ENCODE results near the gene KLF11. TPM values are rescaled to one million over a fixed set of nuclear protein-coding genes. Genes with fewer than 3 reads are reported as not detected.

KLF11 gene
- total and polyA plus RNA-seq, 2 experiments from 2014 or later: 4.8 to 6.6 TPM

- TF ChIP-seq EZH2phosphoT487 (IDR thresholded peaks at IDR 0.05; ENCODE audit: insufficient read depth, low read depth) (no peak), EZH2 (IDR thresholded peaks at IDR 0.05; ENCODE audit: insufficient read depth, poor library complexity, severe bottlenecking) (no peak)
- Histone ChIP-seq H3K9me2 (ENCODE audit: insufficient read depth) (no peaks in the 10 kb centered on the region), H3K79me2 (ENCODE audit: insufficient read depth) (no peaks in the 10 kb centered on the region), H3K27ac (peak overlapping the region; percentile 67; the same call in 1 of the 2 replicates), H2AFZ (peak overlapping the region; percentile 83), H3K36me3 (ENCODE audit: low read depth) (peaks cover 18% of the 10 kb centered on the region), H3F3A (ENCODE audit: insufficient read depth) (peaks cover 9% of the 10 kb centered on the region; the same call in 1 of the 2 replicates), H3K4me1 (ENCODE audit: insufficient read depth) (peaks cover 13% of the 10 kb centered on the region), H3K4me2 (ENCODE audit: unreplicated experiment) (peak overlapping the region; percentile 63), H3K27me3 (replicated peaks; ENCODE audit: insufficient read depth) (no peaks in the 10 kb centered on the region), H4K20me1 (ENCODE audit: insufficient read depth) (no peaks in the 10 kb centered on the region), H3K9ac (peak overlapping the region; percentile 68; the same call in 1 of the 2 replicates), H3K9me3 (ENCODE audit: low read depth) (no peaks in the 10 kb centered on the region), H3K4me3 (no peak overlapping the region)
- in situ Hi-C loops (cut with MboI): loop anchor here (10.0 kb wide), 1 partner anchor 242 kb away; no protein-coding TSS in a partner anchor
- WGBS, 2 experiments (ENCODE audit: low coverage in 1 of 2, low lambda C conversion rate in 2 of 2, missing lambda C conversion rate in 2 of 2): 36 to 38% methylated on average over 11 of the region's 11 CpGs
- DNase-seq: peak; percentile 30
Measured at GRCh38 chr2:10056439-10056838, 13.1 kb downstream of the KLF11 start.

DNA sequence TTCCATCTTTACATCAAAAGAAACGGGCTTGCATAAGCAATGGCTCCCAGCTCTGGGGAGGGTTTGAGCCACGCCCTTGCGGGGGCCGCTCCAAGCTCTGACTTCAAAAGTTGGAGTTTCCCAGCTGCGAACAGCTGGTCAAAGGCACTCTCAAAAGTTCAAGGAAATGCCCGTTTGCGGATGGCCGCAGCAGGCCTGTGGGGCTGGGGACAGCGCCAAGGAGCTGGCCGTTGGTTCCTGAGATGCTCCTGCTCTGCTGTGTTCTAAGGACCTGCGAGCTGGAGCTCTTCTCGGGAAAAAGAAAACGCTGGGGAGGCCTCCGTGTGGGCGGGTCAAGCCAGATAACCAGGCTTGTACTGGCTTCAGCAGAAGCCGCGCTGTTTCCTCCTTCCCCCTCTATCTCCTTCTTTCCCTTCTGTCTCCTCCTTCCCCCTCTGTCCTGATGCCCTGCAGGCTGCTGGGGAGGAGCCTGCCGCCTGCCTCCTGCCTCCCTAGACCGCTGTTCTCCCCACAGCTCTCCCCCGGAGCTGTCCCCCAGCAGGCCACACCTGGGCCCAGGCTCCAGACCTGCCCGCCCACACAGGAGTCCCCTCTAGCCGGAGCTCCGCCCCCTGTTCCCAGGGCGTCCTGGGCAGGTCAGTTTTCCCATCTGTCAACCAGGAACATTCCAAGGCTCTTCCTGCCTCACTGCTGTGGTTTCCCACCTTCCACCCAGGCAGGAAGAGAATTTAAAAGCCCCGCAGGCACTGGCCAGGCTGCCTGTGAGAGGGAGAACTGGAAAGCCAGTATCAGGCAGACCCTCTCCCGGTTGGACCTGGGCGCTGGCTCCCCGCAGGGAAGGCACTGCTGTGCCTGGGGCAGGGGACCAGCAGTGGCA is 14.1 kb downstream of the KLF11 start:
- Histone ChIP-seq H4K20me1 (ENCODE audit: insufficient read depth) (no peaks in the 10 kb centered on the region), H3K36me3 (ENCODE audit: low read depth) (peaks cover 10% of the 10 kb centered on the region; the same call in 1 of the 2 replicates), H3F3A (ENCODE audit: insufficient read depth) (peaks cover 9% of the 10 kb centered on the region; the same call in 1 of the 2 replicates), H2AFZ (peak overlapping the region; percentile 83), H3K9ac (peak overlapping the region; percentile 68), H3K9me2 (ENCODE audit: insufficient read depth) (no peaks in the 10 kb centered on the region), H3K79me2 (ENCODE audit: insufficient read depth) (no peaks in the 10 kb centered on the region), H3K4me1 (ENCODE audit: insufficient read depth) (peaks cover 13% of the 10 kb centered on the region), H3K4me3 (peak overlapping the region; percentile 59), H3K27ac (peak overlapping the region; percentile 67), H3K27me3 (replicated peaks; ENCODE audit: insufficient read depth) (no peaks in the 10 kb centered on the region), H3K9me3 (ENCODE audit: low read depth) (no peaks in the 10 kb centered on the region), H3K4me2 (ENCODE audit: unreplicated experiment) (peak overlapping the region; percentile 63)
- TF ChIP-seq EZH2 (IDR thresholded peaks at IDR 0.05; ENCODE audit: insufficient read depth, poor library complexity, severe bottlenecking) (no peak), EZH2phosphoT487 (IDR thresholded peaks at IDR 0.05; ENCODE audit: insufficient read depth, low read depth) (no peak)
- DNase-seq: peak; percentile 90
- WGBS, 2 experiments (ENCODE audit: low coverage in 1 of 2, low lambda C conversion rate in 2 of 2, missing lambda C conversion rate in 2 of 2): 21 to 22% methylated on average over 25 to 28 of the region's 28 CpGs
- in situ Hi-C loops (cut with MboI): loop anchor here (10.0 kb wide), 1 partner anchor 243 kb away; no protein-coding TSS in a partner anchor

DNA sequence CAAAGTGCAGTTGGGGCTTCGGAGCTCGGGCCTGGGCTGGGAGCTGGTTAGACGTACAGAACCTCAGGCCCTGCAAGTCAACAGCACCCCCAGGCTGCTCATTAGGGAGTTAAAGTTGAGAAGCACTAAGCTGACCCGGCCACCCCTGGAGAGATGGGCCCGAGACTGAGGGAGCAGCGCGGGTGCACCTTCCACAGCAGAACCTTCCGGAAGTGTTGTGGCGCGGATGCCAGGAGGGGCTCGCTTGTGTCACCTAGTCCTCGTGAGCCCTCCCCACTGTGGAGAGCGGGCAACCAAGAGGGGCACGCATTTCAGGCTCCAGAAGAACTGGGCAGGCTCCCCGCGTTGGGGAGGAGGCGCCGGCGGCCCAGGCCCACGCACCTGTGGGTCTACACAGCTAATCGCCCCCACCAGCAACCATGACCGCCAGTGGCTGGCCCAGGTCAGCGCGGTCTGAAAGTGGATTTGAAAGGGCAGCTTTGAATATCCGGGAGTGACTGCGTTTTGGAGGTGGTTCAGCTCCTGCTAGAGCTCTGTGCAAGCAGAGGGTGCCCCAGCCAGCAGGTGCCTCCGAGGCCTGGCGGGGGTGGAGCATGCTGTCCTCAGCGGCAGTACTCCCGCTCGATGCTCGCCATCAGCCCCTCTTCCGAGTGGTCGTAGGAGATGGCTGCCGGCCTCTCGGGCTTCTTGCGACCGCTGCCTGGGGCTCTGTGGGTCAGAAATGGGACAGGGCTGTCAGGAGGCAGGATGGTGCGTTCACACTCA is 15.1 kb downstream of the KLF11 start:
- Histone ChIP-seq H3K4me1 (ENCODE audit: insufficient read depth) (peaks cover 13% of the 10 kb centered on the region), H3K36me3 (ENCODE audit: low read depth) (0 out of 2 replicates have a peak, but pooled peaks cover 3% of the 10 kb centered on the region), H3F3A (ENCODE audit: insufficient read depth) (peaks cover 9% of the 10 kb centered on the region; the same call in 1 of the 2 replicates), H4K20me1 (ENCODE audit: insufficient read depth) (no peaks in the 10 kb centered on the region), H3K4me2 (ENCODE audit: unreplicated experiment) (no peak overlapping the region), H2AFZ (no peak overlapping the region), H3K79me2 (ENCODE audit: insufficient read depth) (no peaks in the 10 kb centered on the region), H3K9me2 (ENCODE audit: insufficient read depth) (no peaks in the 10 kb centered on the region), H3K27me3 (replicated peaks; ENCODE audit: insufficient read depth) (no peaks in the 10 kb centered on the region), H3K9ac (no peak overlapping the region), H3K4me3 (no peak overlapping the region), H3K27ac (no peak overlapping the region), H3K9me3 (ENCODE audit: low read depth) (no peaks in the 10 kb centered on the region)
- WGBS, 2 experiments (ENCODE audit: low coverage in 1 of 2, low lambda C conversion rate in 2 of 2, missing lambda C conversion rate in 2 of 2): 92 to 95% methylated on average over 37 of the region's 39 CpGs
- TF ChIP-seq EZH2phosphoT487 (IDR thresholded peaks at IDR 0.05; ENCODE audit: insufficient read depth, low read depth): no peak
- TF ChIP-seq EZH2 (IDR thresholded peaks at IDR 0.05; ENCODE audit: insufficient read depth, poor library complexity, severe bottlenecking): no peak
- in situ Hi-C loops (cut with MboI): loop anchor here (10.0 kb wide), 1 partner anchor 244 kb away; no protein-coding TSS in a partner anchor
- DNase-seq: no peak

DNA sequence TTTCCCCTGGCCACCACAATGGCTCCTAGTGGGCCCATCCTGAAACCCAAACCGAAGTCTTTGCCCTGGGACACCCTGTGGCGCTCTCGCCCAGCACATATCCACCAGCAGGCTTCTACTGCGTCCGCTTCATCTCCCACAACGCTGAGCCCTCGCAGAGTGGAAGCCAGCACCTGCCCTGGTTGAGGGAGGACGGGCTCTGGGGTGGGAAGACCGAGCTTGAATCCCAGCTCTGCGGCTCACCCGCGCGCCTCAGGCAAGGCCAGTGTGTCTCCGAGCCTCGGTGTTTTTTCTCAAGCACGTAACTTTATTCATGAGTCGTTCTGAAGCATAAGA is 15.6 kb downstream of the KLF11 start:
- H3K36me3 ChIP-seq (ENCODE audit: low read depth): no peaks in the 10 kb centered on the region
- no peak overlapping the region for H2AFZ ChIP-seq
- no peaks in the 10 kb centered on the region for H3K9me3 ChIP-seq (ENCODE audit: low read depth)
- no peak overlapping the region for H3K4me3 ChIP-seq
- no peak overlapping the region for H3K27ac ChIP-seq
- H3K27me3 ChIP-seq (replicated peaks; ENCODE audit: insufficient read depth): no peaks in the 10 kb centered on the region
- no peaks in the 10 kb centered on the region for H3K79me2 ChIP-seq (ENCODE audit: insufficient read depth)
- no peak overlapping the region for H3K4me2 ChIP-seq (ENCODE audit: unreplicated experiment)
- peaks cover 13% of the 10 kb centered on the region for H3K4me1 ChIP-seq (ENCODE audit: insufficient read depth)
- H4K20me1 ChIP-seq (ENCODE audit: insufficient read depth): no peaks in the 10 kb centered on the region
- in situ Hi-C loops (cut with MboI): loop anchor here (10.0 kb wide), 1 partner anchor 244 kb away; no protein-coding TSS in a partner anchor
- no peak overlapping the region for H3K9ac ChIP-seq
- DNase-seq: no peak
- no peaks in the 10 kb centered on the region for H3K9me2 ChIP-seq (ENCODE audit: insufficient read depth)
- no peak for TF ChIP-seq EZH2phosphoT487 (IDR thresholded peaks at IDR 0.05; ENCODE audit: insufficient read depth, low read depth)
- TF ChIP-seq EZH2 (IDR thresholded peaks at IDR 0.05; ENCODE audit: insufficient read depth, poor library complexity, severe bottlenecking): no peak
- peaks cover 9% of the 10 kb centered on the region; the same call in 1 of the 2 replicates for H3F3A ChIP-seq (ENCODE audit: insufficient read depth)
- 92 to 94% methylated on average over 10 to 17 of the region's 17 CpGs for WGBS, 2 experiments (ENCODE audit: low coverage in 1 of 2, low lambda C conversion rate in 2 of 2, missing lambda C conversion rate in 2 of 2)

All from GM23248 (cell line).